HL-60/S4 treated with retinoic acid at 250 ng/mL for 4 days and 3 days (cell line): ENCODE measurements around the gene PRKACB.

ENCODE experiments used
- in situ Hi-C: fragments of 300-500 bp; cut with MboI; formaldehyde crosslinking; loops from 2 replicates; pipeline ENCODE4 v1.7.0; 2022; ENCODE audit warnings: low sequenced_read_pairs

The PRKACB gene

GRCh38 chr1:84143796-84144565 lies at the start of gene PRKACB:
Gene PRKACB (plus strand): TSS chr1:84144271. CDS start chr1:84144362, 91 bp downstream.
- in situ Hi-C loops, result loop anchor here (25.0 kb wide), 2 partner anchors 468 to 618 kb away; no protein-coding TSS in a partner anchor

GRCh38 chr1:84095308-84095707 lies 48.8 kb upstream of the PRKACB start:
- in situ Hi-C loops, result no loop called here

- in situ Hi-C loops, result no loop called here
Observed at GRCh38 chr1:84096176-84096575, 47.9 kb upstream of the PRKACB start.

- in situ Hi-C loops, result loop anchor here (25.0 kb wide), 1 partner anchor 164 kb away; no protein-coding TSS in a partner anchor
Observed at GRCh38 chr1:84101204-84101603, 42.9 kb upstream of the PRKACB start.

GRCh38 chr1:84103197-84103992 lies 40.7 kb upstream of the PRKACB start:
- in situ Hi-C loops, result loop anchor here (25.0 kb wide), 1 partner anchor 166 kb away; no protein-coding TSS in a partner anchor

- in situ Hi-C loops, result loop anchor here (25.0 kb wide), 1 partner anchor 170 kb away; no protein-coding TSS in a partner anchor
Observed at GRCh38 chr1:84107538-84107937, 36.5 kb upstream of the PRKACB start.

GRCh38 chr1:84107955-84108354 lies 36.1 kb upstream of the PRKACB start:
- in situ Hi-C loops, result loop anchor here (25.0 kb wide), 1 partner anchor 171 kb away; no protein-coding TSS in a partner anchor

- in situ Hi-C loops, result loop anchor here (25.0 kb wide), 1 partner anchor 172 kb away; no protein-coding TSS in a partner anchor
Observed at GRCh38 chr1:84108900-84109578, 35.0 kb upstream of the PRKACB start.

- in situ Hi-C loops, result loop anchor here (25.0 kb wide), 1 partner anchor 173 kb away; no protein-coding TSS in a partner anchor
Observed at GRCh38 chr1:84110629-84111028, 33.4 kb upstream of the PRKACB start.

- in situ Hi-C loops, result loop anchor here (25.0 kb wide), 1 partner anchor 179 kb away; no protein-coding TSS in a partner anchor
Observed at GRCh38 chr1:84116558-84116957, 27.5 kb upstream of the PRKACB start.

GRCh38 chr1:84117868-84118267 lies 26.2 kb upstream of the PRKACB start:
- in situ Hi-C loops, result loop anchor here (25.0 kb wide), 1 partner anchor 181 kb away; no protein-coding TSS in a partner anchor

- in situ Hi-C loops, result loop anchor here (25.0 kb wide), 1 partner anchor 184 kb away; no protein-coding TSS in a partner anchor
Observed at GRCh38 chr1:84121360-84121759, 22.7 kb upstream of the PRKACB start.

- in situ Hi-C loops, result loop anchor here (25.0 kb wide), 1 partner anchor 186 kb away; no protein-coding TSS in a partner anchor
Observed at GRCh38 chr1:84122780-84123382, 21.2 kb upstream of the PRKACB start.

GRCh38 chr1:84133479-84133878 lies 10.6 kb upstream of the PRKACB start:
- in situ Hi-C loops, result loop anchor here (10.0 to 25.0 kb wide), 3 partner anchors 301 to 629 kb away; no protein-coding TSS in a partner anchor

- in situ Hi-C loops, result loop anchor here (10.0 to 25.0 kb wide), 3 partner anchors 299 to 627 kb away; no protein-coding TSS in a partner anchor
Observed at GRCh38 chr1:84135341-84135740, 8.7 kb upstream of the PRKACB start.

GRCh38 chr1:84141182-84142003 lies 2.7 kb upstream of the PRKACB start:
- in situ Hi-C loops, result loop anchor here (25.0 kb wide), 2 partner anchors 471 to 621 kb away; no protein-coding TSS in a partner anchor

- in situ Hi-C loops, result loop anchor here (25.0 kb wide), 2 partner anchors 467 to 617 kb away; no protein-coding TSS in a partner anchor
Observed at GRCh38 chr1:84145068-84145467, 997 bp downstream of the PRKACB start.

GRCh38 chr1:84146411-84147032 lies 2.5 kb downstream of the PRKACB start:
- in situ Hi-C loops, result loop anchor here (25.0 kb wide), 2 partner anchors 466 to 616 kb away; no protein-coding TSS in a partner anchor
